GM19035 (cell line): ENCODE data around the gene ACAN.

Experiments
- ATAC-seq: cut with Tn5 transposase; IDR thresholded peaks from one replicate; pipeline ENCODE4 v1.9.1; 2021; ENCODE audit not compliant: unreplicated experiment

The ACAN gene

GRCh38 chr15:88876573-88876972 lies 73.3 kb downstream of the ACAN start:
- no peak for ATAC-seq

DNA sequence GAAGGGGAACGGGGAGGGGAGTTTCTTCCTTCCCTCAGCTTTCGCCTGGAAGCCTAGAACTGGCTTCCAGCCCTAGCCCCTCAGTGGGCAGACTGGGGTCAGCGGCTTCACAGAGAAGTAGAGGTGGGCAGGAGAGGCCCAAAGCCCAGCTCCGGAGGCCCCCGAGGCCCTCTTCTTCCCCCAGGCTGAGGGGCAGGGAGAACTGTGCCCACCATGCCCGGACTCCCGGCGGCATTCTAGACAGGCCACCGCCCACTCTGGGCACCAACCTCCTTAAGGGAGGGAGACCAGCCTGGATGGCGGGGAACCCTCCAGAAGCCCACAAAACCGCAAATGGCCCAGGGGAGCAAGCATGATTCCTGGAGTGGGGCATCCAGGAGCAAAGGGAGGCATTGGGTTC lies 74.2 kb downstream of the ACAN start:
- ATAC-seq: no peak

GRCh38 chr15:88877906-88878305 lies 74.7 kb downstream of the ACAN start:
- ATAC-seq: no peak

DNA sequence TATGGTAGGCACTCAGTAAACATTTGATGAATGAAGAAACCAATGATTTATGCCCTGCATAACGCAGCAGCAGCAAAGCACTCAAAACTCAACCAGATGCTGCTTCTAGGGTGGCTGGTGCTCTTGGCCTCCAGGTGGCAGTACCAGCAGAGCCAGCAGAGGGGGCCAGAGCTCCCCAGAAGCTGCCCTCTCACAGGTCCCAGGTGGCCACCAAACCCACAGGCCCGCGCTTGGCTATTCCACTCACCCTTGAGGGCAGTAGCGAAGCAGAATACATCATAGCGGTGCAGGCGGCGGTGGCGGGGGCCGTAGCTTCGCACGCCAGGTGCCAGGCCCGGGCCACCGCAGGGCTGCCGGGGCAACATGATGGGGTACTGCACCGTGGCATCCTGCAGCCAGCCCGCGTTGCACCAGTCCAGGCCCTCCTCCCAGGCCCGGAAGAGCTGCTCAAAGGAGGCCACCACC lies 75.5 kb downstream of the ACAN start:
- ATAC-seq: no peak

GRCh38 chr15:88880944-88881740 lies 77.9 kb downstream of the ACAN start:
- no peak for ATAC-seq

DNA sequence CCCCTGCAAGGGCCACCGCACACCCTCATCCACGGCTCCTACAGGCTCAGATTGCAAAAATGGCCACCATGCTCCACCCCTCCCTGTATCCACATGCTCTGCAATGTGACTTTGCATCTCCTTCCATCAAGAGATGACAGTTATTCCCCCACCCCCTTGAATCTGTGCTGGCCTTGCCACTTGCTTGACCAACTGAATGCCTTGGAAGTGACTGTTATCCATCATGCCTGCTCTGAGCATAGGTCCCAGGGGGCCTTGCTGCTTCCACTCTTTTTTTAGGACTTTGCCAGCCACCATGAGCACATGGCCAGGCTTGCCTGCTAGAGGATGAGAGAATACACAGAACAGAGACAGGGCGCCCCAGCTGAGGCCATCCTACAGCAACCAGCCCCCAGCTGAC lies 78.5 kb downstream of the ACAN start:
- no peak for ATAC-seq

- no peak for ATAC-seq
Measured at GRCh38 chr15:88882785-88883184, 79.5 kb downstream of the ACAN start.

- no peak for ATAC-seq
Measured at GRCh38 chr15:88887068-88887580, 83.9 kb downstream of the ACAN start.

DNA sequence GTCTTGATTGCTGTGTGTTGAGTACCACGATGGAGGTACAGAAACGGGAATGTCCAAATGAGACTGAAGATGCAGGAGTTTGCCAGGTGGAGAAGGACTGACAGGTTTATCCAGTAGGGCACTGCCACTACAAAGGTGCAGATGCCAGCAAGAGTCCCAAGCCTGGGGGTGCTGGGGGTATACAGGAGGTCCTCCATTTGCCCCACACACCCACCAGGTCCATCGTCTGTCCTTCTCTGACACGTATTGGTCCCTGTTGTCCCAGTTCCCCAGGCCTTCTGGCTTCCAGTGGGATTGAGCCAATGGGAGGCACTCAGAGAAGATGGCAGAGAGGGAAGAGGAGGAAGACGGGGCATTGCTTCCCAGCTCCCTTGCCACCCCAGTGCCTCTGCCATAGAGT lies 85.5 kb downstream of the ACAN start:
- no peak for ATAC-seq

- no peak for ATAC-seq
Measured at GRCh38 chr15:88890495-88890894, 87.3 kb downstream of the ACAN start.

DNA sequence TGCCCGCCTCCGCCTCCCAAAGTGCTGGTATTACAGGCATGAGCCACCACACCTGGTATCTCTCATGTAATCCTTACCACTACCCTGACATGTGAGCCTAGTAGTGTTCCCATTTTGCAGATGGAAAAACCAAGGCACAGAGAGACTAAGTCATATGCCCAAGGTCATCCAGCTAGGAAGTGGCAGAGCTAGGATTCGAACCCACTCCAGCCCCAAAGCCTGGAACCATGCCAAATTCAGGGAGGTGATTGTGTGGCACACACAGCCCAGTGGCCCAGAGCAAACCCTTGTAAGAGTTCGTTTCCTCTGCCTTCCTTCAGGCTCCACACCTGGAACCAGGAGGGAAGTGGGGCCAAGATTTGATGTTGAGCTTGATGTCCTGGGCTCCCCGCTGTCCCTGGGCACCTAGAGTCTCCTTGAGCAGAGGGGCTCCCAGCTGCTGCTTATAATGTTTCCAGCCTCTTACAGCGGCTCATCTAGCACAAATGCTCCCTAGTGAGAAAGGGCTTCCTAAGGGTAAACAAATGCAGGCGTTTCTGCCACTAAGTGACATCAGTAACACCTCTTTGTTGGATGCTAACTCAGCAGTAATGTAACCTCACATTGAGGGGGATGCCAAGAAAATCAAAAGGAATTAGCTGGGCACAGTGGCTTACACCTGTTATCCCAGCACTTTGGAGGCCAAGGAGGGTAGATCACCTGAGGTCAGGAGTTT lies 88.5 kb downstream of the ACAN start:
- no peak for ATAC-seq

- peak; percentile 54 for ATAC-seq
Measured at GRCh38 chr15:88894348-88894818, 91.1 kb downstream of the ACAN start.

DNA sequence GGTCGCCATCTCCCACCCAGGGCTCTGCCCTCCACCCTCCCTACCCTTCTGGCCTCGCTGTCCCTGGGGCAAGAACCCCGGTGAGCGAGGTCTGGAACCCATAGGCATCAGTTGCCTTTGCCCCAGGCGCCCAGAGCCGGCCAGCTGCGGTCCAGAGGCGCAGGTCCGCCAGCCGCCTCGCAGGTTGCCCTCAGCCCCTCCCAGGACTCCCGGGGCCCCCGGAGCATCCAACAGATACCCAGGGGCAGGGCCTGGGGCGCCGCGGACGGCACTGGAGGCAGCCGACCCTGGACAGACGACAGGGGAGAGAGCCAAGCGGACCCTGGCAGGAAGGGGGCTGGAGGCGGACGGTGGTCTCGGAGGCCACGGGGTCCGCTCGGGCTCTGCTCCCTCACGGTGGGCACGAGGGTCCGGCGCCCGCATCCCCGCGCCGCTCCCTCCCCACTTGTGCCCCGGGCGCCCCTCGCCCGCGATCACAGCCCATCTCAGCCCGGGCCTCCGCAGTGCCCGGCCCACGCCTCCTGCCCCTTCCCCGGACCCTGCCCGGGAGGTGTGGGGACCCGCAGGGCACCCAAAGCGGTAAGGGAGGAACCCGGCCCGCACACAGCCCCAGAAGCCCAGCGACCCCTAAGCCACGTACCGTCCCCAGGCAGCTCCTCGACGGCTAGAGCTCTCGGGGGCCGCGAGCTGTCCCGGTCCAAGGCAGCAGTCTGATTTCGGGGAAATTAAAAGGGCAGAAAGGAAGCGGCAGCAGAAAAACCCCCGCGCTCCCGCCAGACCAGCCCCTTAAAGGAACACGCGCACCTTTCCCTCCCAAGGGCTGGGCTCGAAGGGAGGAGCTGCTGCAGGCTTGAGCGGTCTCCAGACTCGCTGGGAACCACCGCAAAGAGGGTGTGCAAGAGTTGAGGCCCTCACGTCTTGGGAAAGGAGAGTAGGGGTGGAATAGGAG lies 91.9 kb downstream of the ACAN start, which contains the start of gene HAPLN3:
Gene HAPLN3, minus strand, starts transcription at position 726 of the 949 bp plus-strand sequence. CDS start 8,246 bp downstream, outside the sequence.
- ATAC-seq: peak; percentile 24

GRCh38 chr15:88896333-88897033 lies 93.2 kb downstream of the ACAN start:
- ATAC-seq: no peak

DNA sequence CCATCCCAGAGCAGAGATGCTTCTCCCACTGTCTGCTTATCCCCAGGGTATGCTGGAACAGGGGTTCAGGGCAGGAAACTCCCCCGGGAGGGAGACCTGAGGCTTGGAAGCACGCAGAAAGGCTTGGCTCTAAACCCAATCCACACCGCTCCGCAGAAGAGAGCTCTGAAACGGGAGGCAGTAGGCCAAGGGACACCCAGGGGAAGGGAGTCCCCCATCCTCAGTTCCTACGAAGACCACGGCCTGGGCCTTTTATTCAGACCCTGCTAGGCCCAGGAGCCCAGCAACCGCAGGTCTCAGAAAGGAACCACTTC lies 93.9 kb downstream of the ACAN start:
- no peak for ATAC-seq

- ATAC-seq: no peak
Measured at GRCh38 chr15:88897456-88898194, 94.4 kb downstream of the ACAN start.

DNA sequence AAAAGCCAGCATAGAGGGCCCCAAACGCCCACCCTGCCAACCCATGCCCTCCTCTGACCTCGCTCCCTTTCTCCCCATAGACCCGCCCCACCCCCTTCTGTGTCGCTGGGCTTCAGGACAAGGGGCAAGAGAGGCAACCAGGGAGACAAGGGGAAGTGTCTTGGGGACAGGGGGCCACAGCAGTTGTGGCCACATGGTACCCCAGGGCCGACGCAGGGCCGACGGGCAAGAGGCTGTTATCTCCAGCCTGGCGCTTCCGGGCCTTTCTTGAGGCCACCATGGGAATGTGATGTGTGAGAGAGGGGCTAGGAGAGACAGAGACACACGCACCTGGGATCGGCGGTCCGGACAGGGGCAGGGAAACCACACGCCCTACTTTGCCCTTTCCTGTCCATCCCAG lies 95.5 kb downstream of the ACAN start:
- ATAC-seq: no peak

GRCh38 chr15:88899251-88899650 lies 96.0 kb downstream of the ACAN start:
- ATAC-seq: no peak

- no peak for ATAC-seq
Measured at GRCh38 chr15:88900309-88900981, 97.2 kb downstream of the ACAN start.
